Stimulated activated naive CD4-positive, alpha-beta T cell (primary cell): Measurements from ENCODE around the gene IFI16.
"Not testable (repeated sequence)": the region's sequence is repeated elsewhere in the genome, so short reads cannot be mapped to it uniquely, and the experiment has no call there.

Experiments
- DNase-seq, 6 experiments: peaks; one replicate each; lab custom pipeline; 2025; lab: John Stamatoyannopoulos, UW

IFI16 gene

GRCh38 chr1:159007726-159008125 is 2.0 kb upstream of the IFI16 start:
- no peak for DNase-seq

- DNase-seq: peak in 4 of 6 experiments; percentile 13 to 45 (median 38)
Observed at GRCh38 chr1:159008744-159009188, 941 bp upstream of the IFI16 start.

DNA sequence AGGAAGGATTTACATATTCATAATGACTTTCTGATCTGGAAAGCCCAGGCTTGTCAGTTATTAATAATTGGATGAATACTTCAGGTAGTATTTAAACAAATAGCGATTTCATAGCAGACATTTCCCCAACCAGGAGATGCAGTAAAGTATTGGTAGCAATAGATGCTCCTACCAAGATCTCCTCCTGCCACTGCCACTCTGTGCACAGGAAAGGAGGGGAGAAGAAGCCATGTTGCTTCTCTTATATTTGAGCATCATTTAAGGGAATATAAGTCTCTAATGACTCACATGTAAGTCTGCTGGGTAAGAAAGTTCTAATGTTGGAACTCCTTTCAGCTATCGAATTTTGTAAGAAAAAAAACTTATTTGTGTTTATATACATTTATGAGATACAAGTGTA is 420 bp upstream of the IFI16 start:
- DNase-seq: no peak

DNA sequence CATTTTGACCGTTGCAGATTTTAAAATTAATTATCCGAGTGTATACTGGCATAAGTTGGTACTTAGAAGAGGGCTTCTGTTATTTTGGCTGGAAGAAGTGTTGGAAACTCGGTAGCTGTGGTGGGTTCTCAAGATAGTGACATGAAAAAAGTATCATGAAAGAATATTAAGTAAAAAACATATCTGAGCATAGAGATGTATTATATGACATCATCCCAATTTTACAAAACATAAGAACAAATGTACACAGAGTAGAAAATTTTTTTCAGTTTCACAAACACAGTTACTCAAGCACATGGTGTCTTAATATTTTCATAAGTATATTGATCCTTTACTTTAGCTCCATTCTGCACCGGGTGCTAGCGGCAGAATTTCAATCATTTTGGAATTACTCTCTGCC is 684 bp downstream of the IFI16 start:
- peak in 1 of 6 experiments; percentile 7 for DNase-seq

DNA sequence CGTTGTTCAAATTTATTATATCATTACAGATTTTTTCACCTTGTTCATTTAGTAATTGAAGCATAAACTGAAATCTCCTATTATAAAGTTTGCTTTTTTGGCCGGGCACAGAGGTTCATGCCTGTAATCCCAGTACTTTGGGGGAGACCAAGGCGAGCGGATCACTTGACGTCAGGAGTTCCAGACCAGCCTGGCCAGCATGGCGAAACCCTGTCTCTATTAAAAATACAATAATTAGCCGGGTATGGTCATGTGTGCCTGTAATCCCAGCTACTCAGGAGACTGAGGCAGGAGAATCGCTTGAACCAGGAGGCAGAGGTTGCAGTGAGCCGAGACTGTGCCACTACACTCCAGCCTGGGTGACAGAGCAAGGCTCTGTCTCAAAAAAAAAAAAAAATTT is 1.3 kb downstream of the IFI16 start:
- DNase-seq: peak in 1 of 6 experiments; percentile 15

DNA sequence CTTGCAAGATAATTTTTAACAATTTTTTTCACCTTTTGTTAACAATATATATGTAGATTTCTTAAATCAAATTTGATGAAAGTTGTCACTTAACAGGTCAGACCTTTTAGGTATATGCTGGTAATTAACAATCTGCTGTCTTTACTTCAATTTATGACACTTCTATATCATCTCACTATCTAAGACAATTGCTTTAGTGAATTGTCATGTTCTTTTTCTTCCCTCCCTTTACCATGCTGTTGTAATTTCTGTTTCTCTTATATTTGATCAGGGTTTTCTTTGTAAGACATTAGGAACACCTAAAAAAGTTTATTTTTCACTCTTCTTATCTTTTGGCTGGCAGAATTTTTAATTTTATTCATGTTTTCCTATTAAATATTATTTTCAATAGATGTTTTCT is 2.0 kb downstream of the IFI16 start:
- no peak for DNase-seq

GRCh38 chr1:159012495-159012894 is 2.8 kb downstream of the IFI16 start:
- DNase-seq: peak in 5 of 6 experiments; percentile 2 to 49 (median 38)

GRCh38 chr1:159014003-159014571 is 4.4 kb downstream of the IFI16 start:
- no peak for DNase-seq

- DNase-seq: no peak
Observed at GRCh38 chr1:159014851-159015250, 5.1 kb downstream of the IFI16 start.

- DNase-seq: peak in 4 of 6 experiments; percentile 3 to 21 (median 10)
Observed at GRCh38 chr1:159015440-159015909, 5.8 kb downstream of the IFI16 start.

DNA sequence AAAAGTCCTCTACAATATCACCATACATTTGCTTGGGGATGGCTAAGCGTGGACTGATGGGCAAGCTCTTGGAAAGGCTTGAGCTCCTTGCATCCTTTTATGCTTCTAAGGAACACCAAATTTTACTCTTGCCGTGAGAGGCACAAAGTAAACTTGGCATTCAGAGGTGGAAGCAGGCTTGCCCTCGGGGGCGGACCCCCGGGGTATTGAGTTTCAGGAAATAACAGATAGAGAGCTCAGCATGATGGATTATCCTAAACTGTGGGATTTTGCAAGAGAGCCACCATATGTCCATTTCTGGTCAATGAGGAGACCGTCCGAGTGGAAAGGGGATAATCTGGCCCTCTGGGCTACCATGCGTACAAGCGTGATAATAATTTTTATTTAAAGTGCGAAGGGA is 14.0 kb downstream of the IFI16 start:
- no peak for DNase-seq

GRCh38 chr1:159025043-159025442 is 15.3 kb downstream of the IFI16 start:
- no peak for DNase-seq

- DNase-seq: not testable (repeated sequence)
Observed at GRCh38 chr1:159026841-159027240, 17.1 kb downstream of the IFI16 start.

DNA sequence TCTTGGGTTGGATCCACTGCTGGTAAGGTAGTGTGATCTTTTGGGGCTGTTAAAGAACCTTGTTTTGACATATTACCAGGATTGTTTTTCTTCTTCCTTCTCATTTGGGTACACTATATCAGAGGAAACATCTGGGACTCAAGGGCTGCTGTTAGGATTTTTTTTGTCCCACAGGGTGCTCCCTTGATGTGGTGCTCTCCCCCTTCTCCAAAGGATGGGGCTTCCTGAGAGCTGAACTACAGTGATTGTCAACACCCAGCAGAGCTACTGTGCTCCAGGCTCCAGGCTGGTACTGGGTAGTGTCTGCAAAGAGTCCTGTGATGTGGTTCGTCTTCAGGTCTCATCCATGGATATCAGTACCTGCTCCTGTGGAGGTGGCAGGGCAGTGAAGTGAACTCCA is 20.6 kb downstream of the IFI16 start:
- DNase-seq: no peak

- no peak for DNase-seq
Observed at GRCh38 chr1:159030877-159031447, 21.3 kb downstream of the IFI16 start.

- DNase-seq: no peak
Observed at GRCh38 chr1:159040206-159040605, 30.5 kb downstream of the IFI16 start.

DNA sequence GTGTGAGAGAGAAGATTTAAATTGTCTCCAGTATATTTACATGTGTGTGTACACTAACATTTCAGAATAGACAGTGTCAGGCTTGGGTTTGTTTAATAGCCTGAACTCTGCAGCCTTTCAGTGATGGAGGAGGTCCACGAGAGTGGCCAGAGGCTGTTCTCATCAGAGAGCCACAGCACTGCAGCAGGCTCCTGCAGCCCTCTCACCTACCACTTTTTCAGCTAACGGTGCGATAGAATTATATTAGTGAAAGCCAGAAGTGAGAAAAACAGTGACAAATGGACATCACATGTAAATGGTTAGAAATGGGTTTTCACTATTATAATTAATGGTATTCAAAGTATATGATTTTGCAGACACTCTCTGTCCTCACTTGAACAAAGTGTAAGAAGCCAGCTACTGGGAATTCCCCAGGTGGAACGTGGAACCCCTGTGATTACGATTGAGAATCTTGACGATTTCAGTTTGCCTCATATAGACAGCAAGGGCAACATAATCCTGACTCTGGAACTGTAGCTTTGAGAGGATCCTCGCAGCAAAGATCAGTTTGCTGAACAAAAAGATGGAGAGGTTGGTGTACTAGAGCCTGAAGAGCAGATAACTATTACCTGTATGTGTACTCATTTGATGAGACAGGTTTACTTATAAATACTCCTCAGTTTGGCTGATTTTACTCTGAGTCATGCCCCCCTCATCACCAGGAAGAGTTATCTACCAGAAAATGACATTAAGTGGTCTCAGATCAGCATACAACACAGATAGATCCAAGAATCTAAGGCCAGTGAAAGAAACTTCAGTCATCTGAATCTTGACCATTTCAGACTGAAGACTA is 31.4 kb downstream of the IFI16 start:
- no peak for DNase-seq

DNA sequence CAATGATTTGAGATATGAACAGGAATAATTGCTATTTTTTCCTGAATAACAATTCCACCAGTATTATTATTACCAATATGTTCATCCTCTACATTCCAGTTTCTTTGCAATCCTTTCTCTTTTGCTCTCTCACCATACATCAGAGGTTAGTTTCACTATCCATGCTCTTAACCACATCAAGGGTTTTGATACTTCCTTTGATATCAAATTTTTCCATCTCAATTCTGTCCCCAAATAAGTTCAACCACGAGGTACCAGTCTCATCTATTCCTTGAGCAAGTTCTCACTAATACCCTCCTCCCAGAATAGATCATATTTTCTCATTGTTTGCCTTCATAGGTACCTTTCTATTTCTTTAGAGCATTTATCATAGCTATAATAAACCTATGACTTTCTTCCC is 36.8 kb downstream of the IFI16 start:
- peak in 3 of 6 experiments; percentile 4 to 16 (median 15) for DNase-seq

DNA sequence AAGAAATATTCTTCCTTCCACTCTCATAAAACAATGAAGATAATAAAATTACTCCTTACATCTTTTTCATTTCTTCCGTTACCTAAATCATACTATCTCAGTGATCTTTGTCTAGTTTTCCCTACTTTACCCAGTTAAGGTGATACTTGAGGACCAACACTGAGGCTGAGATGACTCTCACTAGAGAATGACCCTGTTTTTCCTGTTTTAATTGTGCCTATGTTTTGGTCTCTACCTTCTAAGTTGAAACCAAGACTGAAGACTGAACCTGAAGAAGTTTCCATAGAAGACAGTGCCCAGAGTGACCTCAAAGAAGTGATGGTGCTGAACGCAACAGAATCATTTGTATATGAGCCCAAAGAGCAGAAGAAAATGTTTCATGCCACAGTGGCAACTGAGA is 41.7 kb downstream of the IFI16 start:
- DNase-seq: no peak

- DNase-seq: no peak
Observed at GRCh38 chr1:159054427-159054826, 44.7 kb downstream of the IFI16 start.

GRCh38 chr1:159055181-159055641 is 45.5 kb downstream of the IFI16 start:
- DNase-seq: no peak

DNA sequence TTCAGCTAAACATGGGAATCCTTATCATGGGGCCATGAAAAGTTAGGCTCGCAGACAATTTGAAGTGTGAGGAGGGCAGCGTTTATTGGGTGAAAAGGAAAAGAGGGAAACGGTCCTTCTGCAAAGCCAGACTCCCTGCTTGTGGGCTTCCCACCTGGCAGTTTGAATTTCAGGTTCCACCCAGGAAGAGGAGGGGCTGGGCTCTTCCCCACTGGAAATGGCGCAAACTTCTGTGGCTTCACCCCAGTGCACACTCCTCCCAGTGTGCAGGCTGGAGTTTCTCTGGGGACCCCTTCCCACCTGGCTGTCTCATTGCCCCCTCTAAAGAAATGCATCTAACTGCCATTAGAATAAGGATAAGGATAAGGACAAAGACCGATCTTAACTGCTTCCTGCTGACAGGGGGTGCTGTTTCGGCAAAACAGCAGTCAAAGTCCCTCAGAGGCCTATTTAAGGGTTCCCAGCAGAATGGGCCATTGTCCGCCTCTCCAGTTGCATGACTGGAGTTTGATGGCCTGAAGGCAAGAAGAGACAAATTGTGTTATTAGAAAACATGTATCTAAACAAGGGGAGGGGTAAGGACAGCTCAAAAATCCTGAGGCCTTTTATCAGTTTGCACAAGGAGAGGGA is 46.5 kb downstream of the IFI16 start:
- DNase-seq: no peak
